Muscle of leg (tissue), 9 donors: Measurements from ENCODE around the gene ANAPC4. TPM values are rescaled to one million over a fixed set of nuclear protein-coding genes. Genes with fewer than 3 reads are reported as not detected.

Experiments used
- polyA plus RNA-seq, 8 donors: library from polyadenylated mRNA; unstranded; fragments of 120-200 nt; gene quantifications; one replicate each; pipeline versions ENCODE4 v1.2.1 to v1.2.3, GENCODE V29; 2013; ENCODE audit warnings: inconsistent platforms in 1 of 8, low replicate concordance in 1 of 8; ENCODE audit not compliant: insufficient read length in 8 of 8, insufficient read depth in 1 of 8
- total RNA-seq: library from RNA; stranded (reverse); fragments of 120-200 nt; gene quantifications from one replicate; pipeline ENCODE4 v1.2.4, GENCODE V29; 2013

The ANAPC4 gene
- total and polyA plus RNA-seq, 9 donors: 17.2 to 32.6 (median 22.7) TPM

Other genes starting within 250 kb of the ANAPC4 start
- 10.8 TPM for gene SEPSECS, start 216.8 kb upstream of the ANAPC4 start, total RNA-seq
- gene SEPSECS, start 216.8 kb upstream of the ANAPC4 start, polyA plus RNA-seq: 1 to 10 TPM; 6.1 to 9.2 (median 7.3) TPM
- 7.4 TPM for gene PI4K2B, start 143.2 kb upstream of the ANAPC4 start, total RNA-seq
- gene PI4K2B, start 143.2 kb upstream of the ANAPC4 start, polyA plus RNA-seq: 10 to 100 TPM in 1 of 8 donors, 1 to 10 TPM in 7; 6.7 to 11.0 (median 8.1) TPM
- gene ZCCHC4, start 64.5 kb upstream of the ANAPC4 start, total RNA-seq: 18.6 TPM
- 10 to 100 TPM in 3 of 8 donors, 1 to 10 TPM in 5; 7.9 to 14.8 (median 9.9) TPM for gene ZCCHC4, start 64.5 kb upstream of the ANAPC4 start, polyA plus RNA-seq